Natural killer cell (primary cell): ENCODE results near the gene NCR2. TPM values are rescaled to one million over a fixed set of nuclear protein-coding genes. Genes with fewer than 3 reads are reported as not detected.

Experiments
- ATAC-seq, 3 donors: fragments of 150-1000 bp in 2 of 3; fragments of 200-7000 bp in 1 of 3; cut with Tn5 transposase; 1 replicate in 1 of 3; 2 replicates in 2 of 3; pipeline ENCODE4 v1.10.0; 2021; ENCODE audit warnings: mild to moderate bottlenecking in 2 of 3, moderate library complexity in 2 of 3
- DNase-seq, 2 donors: peaks; one replicate each; pipeline versions ENCODE4 v3.0.0 to v3.0.0-alpha.2; 2013 to 2021; ENCODE audit warnings: mixed read lengths in 1 of 2
- H3K27ac ChIP-seq: one replicate; pipeline ENCODE4 v1.5.1; 2013; ENCODE audit warnings: mild to moderate bottlenecking, low read length
- H3K27me3 ChIP-seq: one replicate; pipeline ENCODE4 v1.6.1; 2013; ENCODE audit warnings: low read length; ENCODE audit not compliant: control insufficient read depth, insufficient read depth
- H3K36me3 ChIP-seq: one replicate; pipeline ENCODE4 v1.6.1; 2013; ENCODE audit warnings: low read length; ENCODE audit not compliant: control insufficient read depth, insufficient read depth
- H3K4me1 ChIP-seq: one replicate; pipeline ENCODE4 v1.6.1; 2013; ENCODE audit warnings: low read length; ENCODE audit not compliant: control insufficient read depth, insufficient read depth
- H3K4me3 ChIP-seq: one replicate; pipeline ENCODE4 v1.5.1; 2013; ENCODE audit warnings: low read length
- H3K9me3 ChIP-seq: one replicate; pipeline ENCODE4 v1.6.1; 2013; ENCODE audit warnings: low read length; ENCODE audit not compliant: control insufficient read depth, insufficient read depth
- H3K27ac Mint-ChIP-seq, 2 donors: one replicate each; pipeline ENCODE4 v1.8.0; 2022; ENCODE audit warnings: mild to moderate bottlenecking in 2 of 2, mixed read lengths in 2 of 2, moderate library complexity in 1 of 2
- H3K27me3 Mint-ChIP-seq, 2 donors: one replicate each; pipeline ENCODE4 v1.8.0; 2022; ENCODE audit warnings: low read depth in 2 of 2, mixed read lengths in 2 of 2
- H3K36me3 Mint-ChIP-seq: one replicate; pipeline ENCODE4 v1.8.0; 2022; ENCODE audit warnings: mixed read lengths
- H3K4me1 Mint-ChIP-seq, 2 donors: one replicate each; pipeline ENCODE4 v1.8.0; 2022; ENCODE audit warnings: mixed read lengths in 2 of 2
- H3K4me3 Mint-ChIP-seq: one replicate; pipeline ENCODE4 v1.8.0; 2022; ENCODE audit warnings: mild to moderate bottlenecking, moderate library complexity, mixed read lengths
- H3K9me3 Mint-ChIP-seq, 2 donors: one replicate each; pipeline ENCODE4 v1.8.0; 2022; ENCODE audit warnings: mixed read lengths in 2 of 2
- WGBS: methylation state at CpG from one replicate; pipeline ENCODE4 v1.1.7; 2013; ENCODE audit warnings: missing lambda C conversion rate; ENCODE audit not compliant: insufficient coverage; 5-methylcytosine and 5-hydroxymethylcytosine counted together
- intact Hi-C: fragments of 100-400 bp; cut with micrococcal nuclease; formaldehyde crosslinking; loops from one replicate; pipeline ENCODE4 v1.14.2; 2022
- total RNA-seq, 4 donors: library from RNA; stranded (reverse); fragments of 120-200 nt in 1 of 4; gene quantifications; one replicate each; pipeline versions ENCODE4 v1.2.3 to v1.2.4, GENCODE V29; 2013 to 2022
- TF ChIP-seq, protein P1 (sequence below): fragments of 200-600 bp; IDR thresholded peaks from one replicate; pipeline ENCODE4 v1.8.0; 2022; ENCODE audit warnings: antibody characterized with exemption

The NCR2 gene
- total RNA-seq, 3 donors from 2014 or later (not counting 1 experiment from before 2014, with no cell fraction given), result not detected

DNA sequence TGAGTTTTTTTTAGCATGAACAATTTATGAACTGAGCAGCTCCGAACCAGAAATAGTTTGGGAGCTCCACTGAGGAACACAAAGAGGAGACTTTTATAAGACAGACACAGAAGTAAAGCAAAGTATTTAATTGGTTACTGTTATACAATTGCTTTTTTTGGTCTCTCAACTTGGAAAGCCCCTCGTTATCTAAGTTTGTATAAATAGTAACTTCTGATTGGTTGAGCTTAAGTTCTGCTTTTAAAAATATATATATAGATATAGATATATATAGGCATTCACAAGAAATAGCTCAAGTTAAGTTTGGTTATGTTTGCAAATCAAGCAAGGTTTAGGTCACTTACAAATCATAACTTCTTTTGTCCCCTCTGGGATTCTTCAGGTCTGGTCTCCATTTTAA is 20.2 kb upstream of the NCR2 start:
- Mint-ChIP-seq H3K27ac (no peak overlapping the region), H3K4me1 (peaks cover 8 to 12% of the 10 kb centered on the region in 2 donors), H3K27me3 (peaks cover 29 to 59% of the 10 kb centered on the region in 2 donors), H3K36me3 (no peaks in the 10 kb centered on the region), H3K9me3 (no peaks in the 10 kb centered on the region), H3K4me3 (no peak overlapping the region)
- ATAC-seq (no peak), DNase-seq (no peak)
- H3K9me3 ChIP-seq, result no peaks in the 10 kb centered on the region
- intact Hi-C loops, result no loop called here
- H3K4me1 ChIP-seq, result peaks cover 12% of the 10 kb centered on the region
- TF ChIP-seq, protein P1, sequence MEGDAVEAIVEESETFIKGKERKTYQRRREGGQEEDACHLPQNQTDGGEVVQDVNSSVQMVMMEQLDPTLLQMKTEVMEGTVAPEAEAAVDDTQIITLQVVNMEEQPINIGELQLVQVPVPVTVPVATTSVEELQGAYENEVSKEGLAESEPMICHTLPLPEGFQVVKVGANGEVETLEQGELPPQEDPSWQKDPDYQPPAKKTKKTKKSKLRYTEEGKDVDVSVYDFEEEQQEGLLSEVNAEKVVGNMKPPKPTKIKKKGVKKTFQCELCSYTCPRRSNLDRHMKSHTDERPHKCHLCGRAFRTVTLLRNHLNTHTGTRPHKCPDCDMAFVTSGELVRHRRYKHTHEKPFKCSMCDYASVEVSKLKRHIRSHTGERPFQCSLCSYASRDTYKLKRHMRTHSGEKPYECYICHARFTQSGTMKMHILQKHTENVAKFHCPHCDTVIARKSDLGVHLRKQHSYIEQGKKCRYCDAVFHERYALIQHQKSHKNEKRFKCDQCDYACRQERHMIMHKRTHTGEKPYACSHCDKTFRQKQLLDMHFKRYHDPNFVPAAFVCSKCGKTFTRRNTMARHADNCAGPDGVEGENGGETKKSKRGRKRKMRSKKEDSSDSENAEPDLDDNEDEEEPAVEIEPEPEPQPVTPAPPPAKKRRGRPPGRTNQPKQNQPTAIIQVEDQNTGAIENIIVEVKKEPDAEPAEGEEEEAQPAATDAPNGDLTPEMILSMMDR, result no peak
- H3K36me3 ChIP-seq, result no peaks in the 10 kb centered on the region
- 69% methylated on average over 2 of the region's 2 CpGs for WGBS
- peak overlapping the region; percentile 21 for H3K27ac ChIP-seq
- H3K27me3 ChIP-seq, result peaks cover 2% of the 10 kb centered on the region
- no peak overlapping the region for H3K4me3 ChIP-seq

DNA sequence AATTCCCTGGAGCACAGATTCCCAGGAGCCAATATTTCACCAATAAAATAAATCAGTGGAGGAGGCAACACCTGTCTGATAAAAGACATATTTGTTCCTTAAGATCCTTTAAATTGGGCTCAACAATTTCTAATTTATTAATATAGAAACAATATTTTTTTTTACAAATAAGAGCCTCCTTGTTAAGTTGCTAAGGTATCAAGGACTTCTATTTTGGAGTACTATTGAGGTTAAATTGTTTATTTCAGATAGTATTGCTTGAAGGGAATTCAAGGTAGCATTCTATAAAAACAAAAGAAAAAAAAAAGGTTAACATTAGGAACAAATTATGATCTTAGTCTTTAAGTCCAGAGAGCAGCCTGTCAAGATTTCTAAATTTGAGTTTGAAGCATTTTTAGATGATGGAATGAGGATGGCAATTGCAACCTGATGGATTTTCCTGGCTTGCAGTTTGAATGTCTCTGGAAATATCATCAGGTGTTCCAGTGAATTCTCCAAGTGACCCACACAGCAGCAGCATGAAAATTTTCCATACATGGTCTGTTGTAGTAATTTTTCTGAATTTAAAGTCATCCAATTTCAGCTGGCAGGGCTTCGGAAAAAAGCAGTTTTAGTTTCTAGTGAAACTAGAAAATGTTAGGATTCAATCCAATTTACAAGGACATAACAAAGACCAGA is 19.3 kb upstream of the NCR2 start:
- Histone ChIP-seq H3K27ac (peak overlapping the region; percentile 37), H3K27me3 (peaks cover 2% of the 10 kb centered on the region), H3K36me3 (no peaks in the 10 kb centered on the region), H3K4me1 (peaks cover 12% of the 10 kb centered on the region), H3K9me3 (no peaks in the 10 kb centered on the region), H3K4me3 (no peak overlapping the region)
- no CpG with 5 or more reads among the region's 1 CpG for WGBS
- ATAC-seq, result no peak
- peaks cover 29 to 59% of the 10 kb centered on the region in 2 donors for H3K27me3 Mint-ChIP-seq
- no peak overlapping the region for H3K27ac Mint-ChIP-seq
- H3K36me3 Mint-ChIP-seq, result no peaks in the 10 kb centered on the region
- intact Hi-C loops, result no loop called here
- H3K4me3 Mint-ChIP-seq, result no peak overlapping the region
- no peaks in the 10 kb centered on the region for H3K9me3 Mint-ChIP-seq
- peaks cover 8 to 12% of the 10 kb centered on the region in 2 donors for H3K4me1 Mint-ChIP-seq
- DNase-seq, result no peak
- TF ChIP-seq, protein P1, result no peak

DNA sequence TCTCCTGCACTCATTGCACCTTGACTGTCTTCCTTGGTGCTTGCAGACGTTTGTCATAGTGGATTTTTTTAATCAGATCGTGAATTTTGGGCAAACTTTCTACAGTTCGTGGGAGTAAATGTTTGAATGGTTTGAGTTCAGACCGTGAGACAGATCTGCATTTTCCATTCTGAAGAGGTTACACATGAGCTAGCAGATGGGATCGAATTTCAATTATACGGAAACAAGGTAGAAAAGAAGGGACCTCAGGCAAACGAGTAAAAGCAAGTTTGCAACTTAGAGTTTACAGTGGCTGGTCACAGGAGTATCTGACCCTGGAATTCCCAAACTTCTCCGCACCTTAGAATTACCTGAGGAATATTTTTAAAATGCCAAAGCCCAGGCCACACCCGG is 17.2 kb upstream of the NCR2 start:
- TF ChIP-seq, protein P1, result no peak
- H3K4me3 ChIP-seq, result no peak overlapping the region

More for the DNA sequence above, 17.2 kb upstream of the NCR2 start:
- no peak overlapping the region for H3K27ac ChIP-seq
- DNase-seq (no peak), ATAC-seq (no peak)
- intact Hi-C loops, result loop anchor here (1.0 to 2.0 kb wide), 4 partner anchors 39 to 312 kb away; no protein-coding TSS in a partner anchor
- H3K27me3 ChIP-seq, result peaks cover 2% of the 10 kb centered on the region
- H3K4me1 ChIP-seq, result peaks cover 12% of the 10 kb centered on the region
- Mint-ChIP-seq H3K4me3 (no peak overlapping the region), H3K36me3 (no peaks in the 10 kb centered on the region), H3K9me3 (no peaks in the 10 kb centered on the region), H3K27ac (no peak overlapping the region), H3K4me1 (peaks cover 8 to 12% of the 10 kb centered on the region in 2 donors), H3K27me3 (peaks cover 28 to 42% of the 10 kb centered on the region in 2 donors)
- H3K36me3 ChIP-seq, result no peaks in the 10 kb centered on the region
- H3K9me3 ChIP-seq, result no peaks in the 10 kb centered on the region
- WGBS, result 67% methylated on average over 9 of the region's 9 CpGs
